Measurements from ENCODE around the gene OSBPL2.

- TF ChIP-seq CTCF (IDR thresholded peaks at IDR 0.05) (no peak), POLR2A (IDR thresholded peaks at IDR 0.05) (no peak)
Observed at GRCh38 chr20:62296724-62297448, 58.6 kb downstream of the OSBPL2 start.

Data from esophagus squamous epithelium (tissue), 4 donors.